K562 (cell line): ENCODE data around the gene CORO6. TPM values are rescaled to one million over a fixed set of nuclear protein-coding genes. Genes with fewer than 3 reads are reported as not detected.

Experiments used
- JUN ChIP-seq, 2 experiments: sonication (generic) in 1 of 2; formaldehyde crosslinking in 1 of 2; IDR thresholded peaks; 2 replicates each; pipeline versions ENCODE4 v1.6.1 to v1.8.0; 2012 to 2022; ENCODE audit warnings: borderline replicate concordance in 2 of 2, mild to moderate bottlenecking in 2 of 2, improper control_type of control experiment in 1 of 2, low read depth in 1 of 2, low read length in 1 of 2, missing genetic modification reagents in 1 of 2
- MYC ChIP-seq, 2 experiments: fragments of 250-450 bp in 1 of 2; sonication (Bioruptor Pico) in 1 of 2; IDR thresholded peaks; 2 replicates each; pipeline versions ENCODE4 v1.5.1 to v1.6.1; 2012 to 2021; ENCODE audit warnings: low read depth in 2 of 2, borderline replicate concordance in 1 of 2, improper control_type of control experiment in 1 of 2, low read length in 1 of 2, mild to moderate bottlenecking in 1 of 2, moderate library complexity in 1 of 2
- PATZ1 ChIP-seq: fragments of 250-450 bp; sonication (Bioruptor Pico); IDR thresholded peaks from 2 replicates; pipeline ENCODE4 v1.5.0; 2020; ENCODE audit warnings: mild to moderate bottlenecking, borderline replicate concordance
- XRCC3 ChIP-seq: fragments of 450-650 bp; IDR thresholded peaks from 2 replicates; pipeline ENCODE4 v1.6.1; 2017; ENCODE audit warnings: mild to moderate bottlenecking, moderate library complexity
- ZNF280B ChIP-seq: fragments of 250-450 bp; sonication (Bioruptor Pico); IDR thresholded peaks from 2 replicates; pipeline ENCODE4 v1.5.1; 2021; ENCODE audit warnings: mild to moderate bottlenecking
- polyA plus RNA-seq, 8 experiments: library from polyadenylated mRNA; depleted of rRNA in 4 of 8; stranded (reverse) in 5 of 8; unstranded in 3 of 8; fragments of >200 nt; fragmentation: Nextera tagmentation in 2 of 8; fragmentation: Illumina TruSeq in 1 of 8; extraction: Ambion mirVana in 2 of 8; extraction: Trizol in 1 of 8; gene quantifications; 2 replicates each; pipeline versions ENCODE4 v1.2.1 to v1.2.3, GENCODE V29; 2011 to 2014; ENCODE audit warnings: inconsistent platforms in 1 of 8, missing spikeins in 1 of 8
- total RNA-seq, 7 experiments: library from RNA; depleted of rRNA in 6 of 7; stranded (reverse); fragments of >200 nt in 6 of 7; fragmentation: Illumina TruSeq in 2 of 7; extraction: Trizol in 2 of 7; gene quantifications; 2 replicates each; pipeline versions ENCODE4 v1.2.1 to v1.2.3, GENCODE V29; 2011 to 2021; ENCODE audit warnings: low replicate concordance in 1 of 7

Gene CORO6
- total and polyA plus RNA-seq, 9 of the 15 experiments (the other 6 are each of a cell fraction or from before 2014, with no cell fraction given), result 0.04 to 11.9 (median 2.4) TPM

- TF ChIP-seq JUN (IDR thresholded peaks at IDR 0.05; ENCODE audit: borderline replicate concordance, low read depth, low read length) (no peak), JUN (CRISPR knock-in tag; IDR thresholded peaks at IDR 0.05; ENCODE audit: borderline replicate concordance) (no peak), PATZ1 (CRISPR knock-in tag) (no peak), ZNF280B (CRISPR knock-in tag) (no peak), XRCC3 (no peak), MYC (IDR thresholded peaks at IDR 0.05; ENCODE audit: low read depth, low read length) (no peak), MYC (CRISPR knock-in tag; IDR thresholded peaks at IDR 0.05; ENCODE audit: borderline replicate concordance, low read depth) (no peak)
Observed at GRCh38 chr17:29620779-29621500, 1.8 kb downstream of the CORO6 start (continued).
